HEK293 (cell line): ENCODE measurements around the gene EIF4E.

Source experiments
- CTCF ChIA-PET: fragments of 350-600 bp; formaldehyde crosslinking; extraction: SDS; loops from one replicate; lab custom pipeline; 2021; ENCODE audit warnings: antibody characterized with exemption; lab: Yijun Ruan, JAX
- POLR2A ChIA-PET: fragments of 300-600 bp; formaldehyde crosslinking; extraction: SDS; loops from one replicate; lab custom pipeline; 2020; ENCODE audit warnings: antibody characterized with exemption, inconsistent platforms; lab: Yijun Ruan, JAX
- H3K27ac ChIP-seq: fragments of 200-500 bp; sonication (Bioruptor generic); 2 replicates; pipeline ENCODE4 v1.5.1; 2014; ENCODE audit warnings: low read depth, low read length, control low read depth, inconsistent platforms; ENCODE audit errors: extremely low read depth
- H3K36me3 ChIP-seq, 2 experiments: fragments of 200-500 bp in 1 of 2; sonication (Bioruptor generic) in 1 of 2; 1 replicate in 1 of 2; 2 replicates in 1 of 2; pipeline ENCODE4 v1.5.1; 2014 to 2017; ENCODE audit warnings: inconsistent platforms in 2 of 2, low read length in 2 of 2; ENCODE audit not compliant: control insufficient read depth in 2 of 2, insufficient read depth in 1 of 2
- H3K4me1 ChIP-seq: fragments of 200-500 bp; sonication (Bioruptor generic); 2 replicates; pipeline ENCODE4 v1.5.1; 2014; ENCODE audit warnings: mild to moderate bottlenecking, low read length, inconsistent platforms; ENCODE audit not compliant: control insufficient read depth, insufficient read depth
- H3K4me3 ChIP-seq: 2 replicates; pipeline ENCODE4 v1.5.1; 2011; ENCODE audit warnings: low read depth, mild to moderate bottlenecking, control low read depth, low read length, moderate library complexity
- H3K9me3 ChIP-seq: fragments of 200-500 bp; sonication (Bioruptor generic); 2 replicates; pipeline ENCODE4 v1.5.1; 2014; ENCODE audit warnings: low read depth, low read length, inconsistent platforms; ENCODE audit not compliant: control insufficient read depth, insufficient read depth
- ATF2 ChIP-seq: fragments of 450-650 bp; formaldehyde crosslinking; IDR thresholded peaks from 2 replicates; pipeline ENCODE4 v1.5.1; 2016; ENCODE audit warnings: missing biosample characterization, missing genetic modification characterization, low read depth
- BCL6B ChIP-seq: fragments of 450-650 bp; formaldehyde crosslinking; IDR thresholded peaks from 2 replicates; pipeline ENCODE4 v1.5.1; 2017; ENCODE audit warnings: missing biosample characterization, missing genetic modification characterization
- INSM2 ChIP-seq: fragments of 450-650 bp; formaldehyde crosslinking; IDR thresholded peaks from 2 replicates; pipeline ENCODE4 v1.5.1; 2016; ENCODE audit warnings: missing biosample characterization, missing genetic modification characterization
- ZNF26 ChIP-seq: fragments of 450-650 bp; formaldehyde crosslinking; IDR thresholded peaks from 2 replicates; pipeline ENCODE4 v1.5.1; 2016; ENCODE audit warnings: missing biosample characterization, missing genetic modification characterization
- ZNF398 ChIP-seq: fragments of 450-650 bp; formaldehyde crosslinking; IDR thresholded peaks from 2 replicates; pipeline ENCODE4 v1.5.1; 2017; ENCODE audit warnings: missing biosample characterization, missing genetic modification characterization
- ZNF426 ChIP-seq: fragments of 450-650 bp; formaldehyde crosslinking; IDR thresholded peaks from 2 replicates; pipeline ENCODE4 v1.5.1; 2017; ENCODE audit warnings: missing biosample characterization, missing genetic modification characterization, mild to moderate bottlenecking, inconsistent platforms, moderate library complexity
- ZNF518A ChIP-seq: fragments of 450-650 bp; formaldehyde crosslinking; conservative IDR thresholded peaks from 2 replicates; pipeline ENCODE4 v1.5.1; 2016; ENCODE audit warnings: low read depth, missing biosample characterization, missing genetic modification characterization
- ZNF558 ChIP-seq: fragments of 450-650 bp; formaldehyde crosslinking; IDR thresholded peaks from 2 replicates; pipeline ENCODE4 v1.5.1; 2016; ENCODE audit warnings: missing biosample characterization, missing genetic modification characterization
- ZNF623 ChIP-seq: fragments of 450-650 bp; formaldehyde crosslinking; IDR thresholded peaks from 2 replicates; pipeline ENCODE4 v1.5.1; 2016; ENCODE audit warnings: missing biosample characterization, missing genetic modification characterization
- ZNF639 ChIP-seq: fragments of 450-650 bp; formaldehyde crosslinking; IDR thresholded peaks from 2 replicates; pipeline ENCODE4 v1.5.1; 2016; ENCODE audit warnings: missing biosample characterization, missing genetic modification characterization
- ZNF670 ChIP-seq: fragments of 450-650 bp; formaldehyde crosslinking; IDR thresholded peaks from 2 replicates; pipeline ENCODE4 v1.5.1; 2016; ENCODE audit warnings: missing biosample characterization, missing genetic modification characterization, low read depth
- ZNF692 ChIP-seq: fragments of 450-650 bp; formaldehyde crosslinking; IDR thresholded peaks from 2 replicates; pipeline ENCODE4 v1.5.1; 2016; ENCODE audit warnings: missing biosample characterization, missing genetic modification characterization
- ZNF843 ChIP-seq: fragments of 450-650 bp; formaldehyde crosslinking; IDR thresholded peaks from 2 replicates; pipeline ENCODE4 v1.5.1; 2016; ENCODE audit warnings: missing biosample characterization, missing genetic modification characterization
- ZSCAN23 ChIP-seq: fragments of 450-650 bp; formaldehyde crosslinking; IDR thresholded peaks from 2 replicates; pipeline ENCODE4 v1.5.1; 2016; ENCODE audit warnings: missing biosample characterization, missing genetic modification characterization

Gene EIF4E

GRCh38 chr4:98891478-98892337 is 37.2 kb downstream of the EIF4E start:
- H3K4me1 ChIP-seq, result no peaks in the 10 kb centered on the region
- no peak overlapping the region for H3K4me3 ChIP-seq
- ChIA-PET CTCF (no interaction called here), POLR2A (interaction anchor here (0.7 kb wide), 1 partner anchor 1003 kb away, joined by 3 read pairs; the partner anchor contains the start of gene LAMTOR3)
- H3K9me3 ChIP-seq, result no peaks in the 10 kb centered on the region
- no peak overlapping the region for H3K27ac ChIP-seq
- TF ChIP-seq ATF2 (tag by site-specific recombination) (no peak), ZNF843 (no peak), ZNF623 (no peak), ZNF558 (tag by site-specific recombination) (no peak), ZNF426 (tag by site-specific recombination) (no peak), ZNF398 (no peak), ZNF518A (no peak), ZSCAN23 (no peak), INSM2 (tag by site-specific recombination) (no peak), ZNF670 (tag by site-specific recombination) (no peak), ZNF639 (tag by site-specific recombination) (no peak), BCL6B (tag by site-specific recombination) (no peak), ZNF692 (no peak), ZNF26 (tag by site-specific recombination) (no peak)
- H3K36me3 ChIP-seq, result peaks cover 9 to 58% of the 10 kb centered on the region in 2 experiments
